Body of pancreas (tissue), 4 donors: ENCODE measurements around the gene EPM2A.

Experiments
- POLR2A ChIP-seq, 3 donors: fragments of 450-650 bp; IDR thresholded peaks; one replicate each; pipeline ENCODE4 v1.6.1; 2016; ENCODE audit warnings: antibody characterized with exemption in 3 of 3, mild to moderate bottlenecking in 2 of 3
- TF ChIP-seq, protein P1 (sequence below), 7 experiments: fragments of 450-650 bp in 4 of 7; fragments of 200-600 bp in 3 of 7; sonication (generic) in 3 of 7; IDR thresholded peaks; one replicate each; pipeline ENCODE4 v1.5.1; 2016 to 2019; ENCODE audit warnings: antibody characterized with exemption in 7 of 7

DNA sequence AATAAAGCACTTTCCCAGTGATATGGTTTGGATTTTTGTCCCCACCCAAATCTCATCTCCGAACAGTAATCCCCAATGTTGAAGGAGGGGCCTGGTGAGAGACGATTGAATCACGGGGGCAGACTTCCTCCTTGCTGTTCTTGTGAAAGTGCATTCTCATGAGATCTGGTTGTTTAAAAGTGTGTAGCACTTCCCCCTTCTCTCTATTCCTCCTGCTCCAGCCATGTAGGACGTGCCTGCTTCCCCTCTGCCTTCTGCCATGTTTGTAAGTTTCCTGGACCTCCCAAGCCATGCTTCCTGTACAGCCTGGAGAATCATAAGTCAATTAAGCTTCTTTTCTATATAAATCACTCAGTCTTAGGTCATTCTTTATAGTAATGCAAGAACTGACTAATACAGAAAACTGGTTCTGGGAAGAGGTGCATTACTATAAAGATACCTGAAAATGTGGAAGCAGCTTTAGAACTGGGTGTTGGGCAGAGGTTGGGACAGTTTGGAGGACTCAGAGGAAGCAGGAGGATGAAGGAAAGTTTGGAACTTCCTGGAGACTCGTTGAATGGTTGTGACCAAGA, 7.4 kb downstream of the EPM2A start:
- TF ChIP-seq, protein P1, sequence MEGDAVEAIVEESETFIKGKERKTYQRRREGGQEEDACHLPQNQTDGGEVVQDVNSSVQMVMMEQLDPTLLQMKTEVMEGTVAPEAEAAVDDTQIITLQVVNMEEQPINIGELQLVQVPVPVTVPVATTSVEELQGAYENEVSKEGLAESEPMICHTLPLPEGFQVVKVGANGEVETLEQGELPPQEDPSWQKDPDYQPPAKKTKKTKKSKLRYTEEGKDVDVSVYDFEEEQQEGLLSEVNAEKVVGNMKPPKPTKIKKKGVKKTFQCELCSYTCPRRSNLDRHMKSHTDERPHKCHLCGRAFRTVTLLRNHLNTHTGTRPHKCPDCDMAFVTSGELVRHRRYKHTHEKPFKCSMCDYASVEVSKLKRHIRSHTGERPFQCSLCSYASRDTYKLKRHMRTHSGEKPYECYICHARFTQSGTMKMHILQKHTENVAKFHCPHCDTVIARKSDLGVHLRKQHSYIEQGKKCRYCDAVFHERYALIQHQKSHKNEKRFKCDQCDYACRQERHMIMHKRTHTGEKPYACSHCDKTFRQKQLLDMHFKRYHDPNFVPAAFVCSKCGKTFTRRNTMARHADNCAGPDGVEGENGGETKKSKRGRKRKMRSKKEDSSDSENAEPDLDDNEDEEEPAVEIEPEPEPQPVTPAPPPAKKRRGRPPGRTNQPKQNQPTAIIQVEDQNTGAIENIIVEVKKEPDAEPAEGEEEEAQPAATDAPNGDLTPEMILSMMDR (IDR thresholded peaks at IDR 0.05): no peak
- no peak for TF ChIP-seq POLR2A (IDR thresholded peaks at IDR 0.05)
